Lower leg skin (tissue), 3 donors: Measurements from ENCODE around the gene CHRM1.

ENCODE experiments used
- POLR2A ChIP-seq, 2 donors: fragments of 450-650 bp; IDR thresholded peaks; one replicate each; pipeline ENCODE4 v1.6.1; 2016 to 2017; ENCODE audit warnings: antibody characterized with exemption in 2 of 2, mild to moderate bottlenecking in 1 of 2, moderate library complexity in 1 of 2
- TF ChIP-seq, protein P1 (sequence below), 3 donors: fragments of 450-650 bp; IDR thresholded peaks; one replicate each; pipeline ENCODE4 v1.5.1; 2016; ENCODE audit warnings: antibody characterized with exemption in 3 of 3, mild to moderate bottlenecking in 3 of 3, moderate library complexity in 2 of 3

DNA sequence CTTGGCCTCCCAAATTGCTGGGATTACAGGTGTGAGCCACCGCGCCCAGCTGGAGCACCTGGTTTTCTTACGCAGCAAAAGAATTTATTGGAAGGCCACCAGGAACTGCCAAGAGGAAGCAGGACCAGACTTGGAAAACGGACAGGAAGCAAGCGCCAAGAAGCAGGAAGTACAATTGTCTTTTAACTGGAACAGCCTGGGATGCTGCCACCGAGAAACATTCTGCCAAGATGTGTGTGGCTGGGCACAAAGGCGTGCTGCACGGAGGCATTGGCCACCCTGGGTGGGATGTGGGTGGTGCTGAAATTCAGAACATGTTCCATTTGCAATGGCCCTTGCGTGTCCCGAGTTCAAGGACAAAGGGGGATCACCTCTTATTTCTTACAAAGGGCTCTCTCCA lies 25.1 kb downstream of the CHRM1 start:
- TF ChIP-seq, protein P1, sequence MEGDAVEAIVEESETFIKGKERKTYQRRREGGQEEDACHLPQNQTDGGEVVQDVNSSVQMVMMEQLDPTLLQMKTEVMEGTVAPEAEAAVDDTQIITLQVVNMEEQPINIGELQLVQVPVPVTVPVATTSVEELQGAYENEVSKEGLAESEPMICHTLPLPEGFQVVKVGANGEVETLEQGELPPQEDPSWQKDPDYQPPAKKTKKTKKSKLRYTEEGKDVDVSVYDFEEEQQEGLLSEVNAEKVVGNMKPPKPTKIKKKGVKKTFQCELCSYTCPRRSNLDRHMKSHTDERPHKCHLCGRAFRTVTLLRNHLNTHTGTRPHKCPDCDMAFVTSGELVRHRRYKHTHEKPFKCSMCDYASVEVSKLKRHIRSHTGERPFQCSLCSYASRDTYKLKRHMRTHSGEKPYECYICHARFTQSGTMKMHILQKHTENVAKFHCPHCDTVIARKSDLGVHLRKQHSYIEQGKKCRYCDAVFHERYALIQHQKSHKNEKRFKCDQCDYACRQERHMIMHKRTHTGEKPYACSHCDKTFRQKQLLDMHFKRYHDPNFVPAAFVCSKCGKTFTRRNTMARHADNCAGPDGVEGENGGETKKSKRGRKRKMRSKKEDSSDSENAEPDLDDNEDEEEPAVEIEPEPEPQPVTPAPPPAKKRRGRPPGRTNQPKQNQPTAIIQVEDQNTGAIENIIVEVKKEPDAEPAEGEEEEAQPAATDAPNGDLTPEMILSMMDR (IDR thresholded peaks at IDR 0.05) = no peak
- TF ChIP-seq POLR2A (IDR thresholded peaks at IDR 0.05) = no peak
